ENCODE results near the gene CIPC. TPM values are rescaled to one million over a fixed set of nuclear protein-coding genes. Genes with fewer than 3 reads are reported as not detected.

Gene CIPC
- total RNA-seq, 1 experiment from 2014 or later = 66.3 TPM

- Histone ChIP-seq H4K20me1 (ENCODE audit: insufficient read depth) (no peaks in the 10 kb centered on the region; the same call in 1 of the 2 replicates), H3K36me3 (ENCODE audit: low read depth) (peaks cover 17% of the 10 kb centered on the region), H3K27me3 (ENCODE audit: insufficient read depth, low read depth) (no peaks in the 10 kb centered on the region), H2AFZ (no peak overlapping the region), H3K9me3 (ENCODE audit: insufficient read depth, low read depth) (no peaks in the 10 kb centered on the region), H3K4me3 (no peak overlapping the region), H3F3A (ENCODE audit: insufficient read depth, low read depth) (peaks cover 12% of the 10 kb centered on the region; the same call in 1 of the 2 replicates), H3K4me1 (replicated peaks; ENCODE audit: insufficient read depth) (peaks cover 13% of the 10 kb centered on the region), H3K4me2 (no peak overlapping the region), H3K27ac (no peak overlapping the region), H3K9me2 (ENCODE audit: insufficient read depth) (no peaks in the 10 kb centered on the region), H3K79me2 (ENCODE audit: low read depth) (peaks cover 55% of the 10 kb centered on the region)
- no peak for DNase-seq
- ChIA-PET POLR2A (ENCODE audit: unreplicated experiment) (no interaction called here), CTCF (no interaction called here)
- intact Hi-C loops (cut with micrococcal nuclease; ENCODE audit: unreplicated experiment) = no loop called here
- TF ChIP-seq EZH2 (IDR thresholded peaks at IDR 0.05; ENCODE audit: low read depth) (no peak), CTCF (conservative IDR thresholded peaks at IDR 0.05) (no peak)
- BruUV-seq (replicated peaks) = no TSS peak
Measured at GRCh38 chr14:77102154-77102553, 4.1 kb downstream of the CIPC start.

- Histone ChIP-seq H3K36me3 (ENCODE audit: low read depth) (peaks cover 25% of the 10 kb centered on the region), H3K27ac (no peak overlapping the region), H2AFZ (no peak overlapping the region), H4K20me1 (ENCODE audit: insufficient read depth) (no peaks in the 10 kb centered on the region; the same call in 1 of the 2 replicates), H3K9me3 (ENCODE audit: insufficient read depth, low read depth) (no peaks in the 10 kb centered on the region), H3F3A (ENCODE audit: insufficient read depth, low read depth) (peaks cover 6% of the 10 kb centered on the region; the same call in 1 of the 2 replicates), H3K4me1 (replicated peaks; ENCODE audit: insufficient read depth) (peaks cover 11% of the 10 kb centered on the region), H3K79me2 (ENCODE audit: low read depth) (peaks cover 49% of the 10 kb centered on the region), H3K4me2 (no peak overlapping the region), H3K9me2 (ENCODE audit: insufficient read depth) (no peaks in the 10 kb centered on the region), H3K27me3 (ENCODE audit: insufficient read depth, low read depth) (no peaks in the 10 kb centered on the region), H3K4me3 (no peak overlapping the region)
- intact Hi-C loops (cut with micrococcal nuclease; ENCODE audit: unreplicated experiment) = no loop called here
- POLR2A ChIA-PET (ENCODE audit: unreplicated experiment) = no interaction called here
- CTCF ChIA-PET = interaction anchor here (0.6 kb wide), 1 partner anchor 15 kb away, joined by 5 read pairs; no protein-coding TSS in a partner anchor
- TF ChIP-seq EZH2 (IDR thresholded peaks at IDR 0.05; ENCODE audit: low read depth) = no peak
- TF ChIP-seq CTCF (conservative IDR thresholded peaks at IDR 0.05) = no peak
- no peak for DNase-seq
- no TSS peak for BruUV-seq (replicated peaks)
Measured at GRCh38 chr14:77103475-77103874, 5.4 kb downstream of the CIPC start.

GRCh38 chr14:77103951-77104350, 5.9 kb downstream of the CIPC start:
- ChIA-PET CTCF (interaction anchor here (0.5 to 1.6 kb wide), 2 partner anchors 9 to 19 kb away, joined by 3 read pairs; no protein-coding TSS in a partner anchor), POLR2A (ENCODE audit: unreplicated experiment) (no interaction called here)
- peaks cover 45% of the 10 kb centered on the region for H3K79me2 ChIP-seq (ENCODE audit: low read depth)
- H3K27me3 ChIP-seq (ENCODE audit: insufficient read depth, low read depth) = no peaks in the 10 kb centered on the region
- no peak overlapping the region for H3K4me2 ChIP-seq
- no peaks in the 10 kb centered on the region for H3K9me2 ChIP-seq (ENCODE audit: insufficient read depth)
- no peaks in the 10 kb centered on the region for H3K9me3 ChIP-seq (ENCODE audit: insufficient read depth, low read depth)
- no peak overlapping the region for H2AFZ ChIP-seq
- TF ChIP-seq CTCF (conservative IDR thresholded peaks at IDR 0.05) (no peak), EZH2 (IDR thresholded peaks at IDR 0.05; ENCODE audit: low read depth) (no peak)
- H3K36me3 ChIP-seq (ENCODE audit: low read depth) = peaks cover 25% of the 10 kb centered on the region
- intact Hi-C loops (cut with micrococcal nuclease; ENCODE audit: unreplicated experiment) = no loop called here
- no peak overlapping the region for H3K27ac ChIP-seq
- H3K4me1 ChIP-seq (replicated peaks; ENCODE audit: insufficient read depth) = peaks cover 10% of the 10 kb centered on the region
- BruUV-seq (replicated peaks) = no TSS peak
- H3F3A ChIP-seq (ENCODE audit: insufficient read depth, low read depth) = peaks cover 6% of the 10 kb centered on the region; the same call in 1 of the 2 replicates
- H4K20me1 ChIP-seq (ENCODE audit: insufficient read depth) = no peaks in the 10 kb centered on the region; the same call in 1 of the 2 replicates
- H3K4me3 ChIP-seq = no peak overlapping the region
- DNase-seq = no peak
